COLO829 (cell line): ENCODE results near the gene LCE1E.

Experiments
- DNase-seq: peaks from one replicate; pipeline ENCODE4 v3.0.0; 2012; ENCODE audit warnings: low spot score

LCE1E gene

GRCh38 chr1:152783095-152783494, 3.0 kb upstream of the LCE1E start:
- DNase-seq, result no peak

- DNase-seq, result peak; percentile 38
These were observed 9.6 kb downstream of the LCE1E start for GRCh38 chr1:152795686-152796085.

- no peak for DNase-seq
These were observed 10.4 kb downstream of the LCE1E start, which contains the start of gene LCE1D for GRCh38 chr1:152796421-152796820. TSS of gene LCE1D (plus strand) at chr1:152796721. CDS start at chr1:152797795, 1,074 bp downstream.

GRCh38 chr1:152801333-152801732, 15.3 kb downstream of the LCE1E start:
- DNase-seq, result no peak

GRCh38 chr1:152806576-152806975, 20.5 kb downstream of the LCE1E start, which contains the start of gene LCE1C:
TSS of gene LCE1C (minus strand) at chr1:152806651. CDS start at chr1:152805478, 1,173 bp downstream.
- no peak for DNase-seq

- no peak for DNase-seq
These were observed 25.0 kb downstream of the LCE1E start for GRCh38 chr1:152811050-152811449.

- DNase-seq, result no peak
These were observed 25.6 kb downstream of the LCE1E start, which contains the start of gene LCE1B for GRCh38 chr1:152811671-152812070. TSS of gene LCE1B (plus strand) at chr1:152811971. CDS start at chr1:152812447, 476 bp downstream.

GRCh38 chr1:152817309-152817708, 31.3 kb downstream of the LCE1E start:
- DNase-seq, result no peak

GRCh38 chr1:152823294-152823693, 37.2 kb downstream of the LCE1E start:
- DNase-seq, result no peak

- no peak for DNase-seq
These were observed 38.9 kb downstream of the LCE1E start for GRCh38 chr1:152824964-152825363.

GRCh38 chr1:152827173-152827572, 41.1 kb downstream of the LCE1E start, which contains the start of gene LCE1A:
TSS of gene LCE1A (plus strand) at chr1:152827473. CDS start at chr1:152827473, 0 bp downstream.
- DNase-seq, result no peak

GRCh38 chr1:152836870-152837269, 50.8 kb downstream of the LCE1E start:
- no peak for DNase-seq
